HuH-7.5 (cell line): ENCODE data around the gene FLNC.

Source experiments
- DNase-seq: peaks from one replicate; pipeline ENCODE4 v3.0.0; 2011; ENCODE audit warnings: low spot score

FLNC gene

GRCh38 chr7:128846781-128847444, 16.7 kb downstream of the FLNC start:
- DNase-seq, result no peak

- DNase-seq, result no peak
These were observed 17.6 kb downstream of the FLNC start for GRCh38 chr7:128847721-128848211.

GRCh38 chr7:128848289-128849155, 18.3 kb downstream of the FLNC start:
- no peak for DNase-seq

GRCh38 chr7:128849156-128849515, 18.9 kb downstream of the FLNC start:
- no peak for DNase-seq

- DNase-seq, result no peak
These were observed 19.7 kb downstream of the FLNC start for GRCh38 chr7:128849804-128850490.

- no peak for DNase-seq
These were observed 22.5 kb downstream of the FLNC start for GRCh38 chr7:128852537-128853254.

- no peak for DNase-seq
These were observed 23.6 kb downstream of the FLNC start for GRCh38 chr7:128853799-128854198.

- DNase-seq, result no peak
These were observed 24.2 kb downstream of the FLNC start for GRCh38 chr7:128854396-128854795.

- no peak for DNase-seq
These were observed 25.4 kb downstream of the FLNC start for GRCh38 chr7:128855559-128855958.

- DNase-seq, result no peak
These were observed 26.0 kb downstream of the FLNC start for GRCh38 chr7:128856001-128856718.

- no peak for DNase-seq
These were observed 28.4 kb downstream of the FLNC start for GRCh38 chr7:128858380-128859231.

- no peak for DNase-seq
These were observed 29.3 kb downstream of the FLNC start for GRCh38 chr7:128859232-128860157.

- no peak for DNase-seq
These were observed 30.2 kb downstream of the FLNC start for GRCh38 chr7:128860158-128861073.

- no peak for DNase-seq
These were observed 31.9 kb downstream of the FLNC start for GRCh38 chr7:128861957-128862570.

- DNase-seq, result peak; percentile 99
These were observed 32.6 kb downstream of the FLNC start, which contains the start of gene ATP6V1F for GRCh38 chr7:128862571-128863432. Gene ATP6V1F (plus strand): TSS chr7:128862856. CDS start chr7:128862905, 49 bp downstream.

GRCh38 chr7:128863433-128863989, 33.3 kb downstream of the FLNC start:
- peak; percentile 89 for DNase-seq
